Activated CD4-positive, alpha-beta T cell treated with anti-CD3 and anti-CD28 coated beads for 4 hours (primary cell): ENCODE measurements around the gene CFAP221.

Experiments used
- DNase-seq, 2 donors: peaks; one replicate each; pipeline ENCODE4 v3.0.0-alpha.2; 2020

Gene CFAP221

GRCh38 chr2:119544075-119544938 lies at the start of gene CFAP221:
Gene CFAP221, plus strand, starts transcription at chr2:119544449. Its CDS starts 1,683 bp downstream, at chr2:119546132.
- peak; percentile 6 to 15 for DNase-seq

GRCh38 chr2:119495948-119496347 lies 48.3 kb upstream of the CFAP221 start:
- no peak for DNase-seq

- no peak for DNase-seq
These were observed 47.6 kb upstream of the CFAP221 start for GRCh38 chr2:119496682-119497081.

GRCh38 chr2:119508756-119509155 lies 35.5 kb upstream of the CFAP221 start:
- DNase-seq = no peak

GRCh38 chr2:119511989-119512388 lies 32.3 kb upstream of the CFAP221 start:
- no peak for DNase-seq

GRCh38 chr2:119512946-119513345 lies 31.3 kb upstream of the CFAP221 start:
- no peak for DNase-seq

- DNase-seq = no peak
These were observed 30.4 kb upstream of the CFAP221 start for GRCh38 chr2:119513832-119514231.

- DNase-seq = no peak
These were observed 28.1 kb upstream of the CFAP221 start for GRCh38 chr2:119516121-119516520.

GRCh38 chr2:119517433-119517832 lies 26.8 kb upstream of the CFAP221 start:
- peak in 1 of 2 donors; percentile 16 for DNase-seq

GRCh38 chr2:119518401-119519056 lies 25.7 kb upstream of the CFAP221 start:
- no peak for DNase-seq

GRCh38 chr2:119519057-119519408 lies 25.2 kb upstream of the CFAP221 start:
- DNase-seq = no peak

- no peak for DNase-seq
These were observed 23.4 kb upstream of the CFAP221 start for GRCh38 chr2:119520696-119521432.

GRCh38 chr2:119521433-119522050 lies 22.7 kb upstream of the CFAP221 start:
- DNase-seq = no peak

GRCh38 chr2:119522671-119523070 lies 21.6 kb upstream of the CFAP221 start:
- DNase-seq = no peak

GRCh38 chr2:119523383-119523951 lies 20.8 kb upstream of the CFAP221 start:
- DNase-seq = no peak

GRCh38 chr2:119523952-119524694 lies 20.1 kb upstream of the CFAP221 start, which contains the start of gene SCTR:
Gene SCTR, minus strand, starts transcription at chr2:119524483. Its CDS starts 257 bp downstream, at chr2:119524226.
- DNase-seq = no peak

GRCh38 chr2:119525614-119526013 lies 18.6 kb upstream of the CFAP221 start:
- DNase-seq = no peak

- DNase-seq = no peak
These were observed 16.2 kb upstream of the CFAP221 start for GRCh38 chr2:119527999-119528398.

- no peak for DNase-seq
These were observed 13.0 kb upstream of the CFAP221 start for GRCh38 chr2:119531292-119531691.

GRCh38 chr2:119533560-119533959 lies 10.7 kb upstream of the CFAP221 start:
- DNase-seq = no peak

GRCh38 chr2:119536211-119536610 lies 8.0 kb upstream of the CFAP221 start:
- no peak for DNase-seq

GRCh38 chr2:119536707-119537106 lies 7.5 kb upstream of the CFAP221 start:
- DNase-seq = no peak
